Left ventricle myocardium inferior (tissue), 1 donor: ENCODE data around the gene SETMAR. TPM values are rescaled to one million over a fixed set of nuclear protein-coding genes. Genes with fewer than 3 reads are reported as not detected.

Experiments used
- DNase-seq: peaks from one replicate; pipeline ENCODE4 v3.0.0-alpha.2; 2020
- H3K27ac ChIP-seq: fragments of 200-600 bp; replicated peaks from 2 replicates; pipeline ENCODE4 v1.8.0; 2021
- H3K27me3 ChIP-seq: fragments of 200-600 bp; 2 replicates; pipeline ENCODE4 v1.8.0; 2021; ENCODE audit warnings: low read depth
- H3K36me3 ChIP-seq: fragments of 200-600 bp; 2 replicates; pipeline ENCODE4 v1.8.0; 2021
- H3K4me1 ChIP-seq: fragments of 200-600 bp; 2 replicates; pipeline ENCODE4 v1.8.0; 2021
- H3K4me3 ChIP-seq: fragments of 200-600 bp; 2 replicates; pipeline ENCODE4 v1.8.0; 2021; ENCODE audit warnings: mild to moderate bottlenecking, moderate library complexity
- H3K9me3 ChIP-seq: fragments of 200-600 bp; replicated peaks from 2 replicates; pipeline ENCODE4 v1.8.0; 2021
- intact Hi-C: fragments of 100-400 bp; cut with micrococcal nuclease; formaldehyde crosslinking; loops from one replicate; pipeline ENCODE4 v1.11.0; 2022
- long read RNA-seq: library from polyadenylated mRNA; unstranded; transcript quantifications from one replicate; pipeline ENCODE4 v2.0.0, GENCODE V29; 2021
- total RNA-seq: library from RNA; stranded (reverse); fragmentation: NEBNext Ultra II Directional; extraction: Animal tissue kit (Norgen Biotek cat#: 25700); gene quantifications from one replicate; pipeline ENCODE4 v1.2.1, GENCODE V29; 2021
- TF ChIP-seq, protein P1 (sequence below): fragments of 200-600 bp; IDR thresholded peaks from 2 replicates; pipeline ENCODE4 v1.8.0; 2021; ENCODE audit warnings: antibody characterized with exemption, mild to moderate bottlenecking, borderline replicate concordance
- donor health status: DM: no; HTN: yes; CAD: no; lungs with severe emphysema.

The SETMAR gene
- 16.6 TPM for total RNA-seq
- long read RNA-seq, partial matches to known transcripts: 1 of 13 reads
- long read RNA-seq, other reads (novel, unspliced or antisense): 8 of 13 reads

DNA sequence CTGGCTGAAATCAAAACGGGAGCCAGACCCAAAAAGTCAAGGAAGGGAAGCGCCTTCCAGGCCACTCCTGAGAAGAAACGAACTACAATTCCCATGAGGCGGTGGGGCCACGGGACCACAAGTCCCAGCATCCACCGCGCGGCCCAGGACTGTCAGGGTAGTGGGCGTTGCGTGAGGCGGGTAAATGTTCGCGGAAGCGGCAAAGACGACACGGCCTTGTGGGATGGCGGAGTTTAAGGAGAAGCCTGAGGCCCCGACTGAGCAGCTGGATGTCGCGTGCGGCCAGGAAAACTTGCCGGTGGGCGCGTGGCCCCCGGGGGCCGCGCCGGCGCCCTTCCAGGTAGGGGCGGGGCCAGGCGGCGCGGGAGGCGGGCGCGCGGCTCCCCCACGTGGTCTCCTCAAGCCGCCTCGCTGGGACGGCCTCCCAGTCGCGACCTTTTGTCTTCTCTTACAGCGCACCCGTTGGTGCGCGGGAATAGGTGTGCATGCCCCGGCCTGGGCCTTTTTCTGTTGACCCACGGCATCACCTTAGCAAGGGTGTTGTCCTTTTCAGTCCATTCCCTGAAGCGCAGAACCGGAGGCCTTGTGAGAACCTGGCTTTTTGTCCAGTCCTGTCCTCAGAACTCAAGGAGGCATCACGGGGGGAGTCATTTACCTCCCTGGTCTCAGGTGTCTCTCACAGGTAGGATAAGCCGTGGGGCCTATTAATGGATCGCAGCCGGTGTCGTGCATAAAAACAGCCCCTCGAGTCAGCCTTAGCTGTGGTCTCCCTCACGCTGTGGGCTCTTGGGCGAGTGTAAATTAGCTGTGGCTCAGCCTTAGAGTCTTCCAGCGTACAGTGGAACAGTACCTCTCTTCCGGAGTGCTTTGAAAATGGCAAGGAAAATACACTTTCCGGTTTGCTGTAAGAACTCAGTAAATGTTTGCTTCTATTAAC, at the start of gene SETMAR:
SETMAR (plus strand) TSS at position 183 of the 937 bp plus-strand sequence; CDS start at position 185, 2 bp downstream.
- no peaks in the 10 kb centered on the region for H3K36me3 ChIP-seq
- peak; percentile 92 for DNase-seq
- H3K4me1 ChIP-seq: peaks cover 57% of the 10 kb centered on the region
- intact Hi-C loops: no loop called here
- no peaks in the 10 kb centered on the region for H3K27me3 ChIP-seq
- TF ChIP-seq, protein P1, sequence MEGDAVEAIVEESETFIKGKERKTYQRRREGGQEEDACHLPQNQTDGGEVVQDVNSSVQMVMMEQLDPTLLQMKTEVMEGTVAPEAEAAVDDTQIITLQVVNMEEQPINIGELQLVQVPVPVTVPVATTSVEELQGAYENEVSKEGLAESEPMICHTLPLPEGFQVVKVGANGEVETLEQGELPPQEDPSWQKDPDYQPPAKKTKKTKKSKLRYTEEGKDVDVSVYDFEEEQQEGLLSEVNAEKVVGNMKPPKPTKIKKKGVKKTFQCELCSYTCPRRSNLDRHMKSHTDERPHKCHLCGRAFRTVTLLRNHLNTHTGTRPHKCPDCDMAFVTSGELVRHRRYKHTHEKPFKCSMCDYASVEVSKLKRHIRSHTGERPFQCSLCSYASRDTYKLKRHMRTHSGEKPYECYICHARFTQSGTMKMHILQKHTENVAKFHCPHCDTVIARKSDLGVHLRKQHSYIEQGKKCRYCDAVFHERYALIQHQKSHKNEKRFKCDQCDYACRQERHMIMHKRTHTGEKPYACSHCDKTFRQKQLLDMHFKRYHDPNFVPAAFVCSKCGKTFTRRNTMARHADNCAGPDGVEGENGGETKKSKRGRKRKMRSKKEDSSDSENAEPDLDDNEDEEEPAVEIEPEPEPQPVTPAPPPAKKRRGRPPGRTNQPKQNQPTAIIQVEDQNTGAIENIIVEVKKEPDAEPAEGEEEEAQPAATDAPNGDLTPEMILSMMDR: no peak
- peak within 1 kb of the TSS; percentile 95 for H3K27ac ChIP-seq
- peak within 1 kb of the TSS; percentile 78 for H3K4me3 ChIP-seq
- H3K9me3 ChIP-seq: no peaks in the 10 kb centered on the region

GRCh38 chr3:4261406-4261805, 41.8 kb upstream of the SETMAR start:
- H3K4me1 ChIP-seq: no peaks in the 10 kb centered on the region

GRCh38 chr3:4264040-4264439, 39.1 kb upstream of the SETMAR start:
- intact Hi-C loops: no loop called here
- Histone ChIP-seq H3K27me3 (no peaks in the 10 kb centered on the region), H3K4me1 (no peaks in the 10 kb centered on the region), H3K4me3 (no peak overlapping the region), H3K9me3 (peaks cover 13% of the 10 kb centered on the region), H3K27ac (no peak overlapping the region), H3K36me3 (no peaks in the 10 kb centered on the region)
- no peak for DNase-seq
- TF ChIP-seq, protein P1: no peak

More at GRCh38 chr3:4261406-4261805, 41.8 kb upstream of the SETMAR start:
- Histone ChIP-seq H3K9me3 (peaks cover 13% of the 10 kb centered on the region), H3K27me3 (no peaks in the 10 kb centered on the region), H3K27ac (no peak overlapping the region), H3K36me3 (no peaks in the 10 kb centered on the region), H3K4me3 (no peak overlapping the region)
- TF ChIP-seq, protein P1: no peak
- DNase-seq: no peak
- intact Hi-C loops: no loop called here

DNA sequence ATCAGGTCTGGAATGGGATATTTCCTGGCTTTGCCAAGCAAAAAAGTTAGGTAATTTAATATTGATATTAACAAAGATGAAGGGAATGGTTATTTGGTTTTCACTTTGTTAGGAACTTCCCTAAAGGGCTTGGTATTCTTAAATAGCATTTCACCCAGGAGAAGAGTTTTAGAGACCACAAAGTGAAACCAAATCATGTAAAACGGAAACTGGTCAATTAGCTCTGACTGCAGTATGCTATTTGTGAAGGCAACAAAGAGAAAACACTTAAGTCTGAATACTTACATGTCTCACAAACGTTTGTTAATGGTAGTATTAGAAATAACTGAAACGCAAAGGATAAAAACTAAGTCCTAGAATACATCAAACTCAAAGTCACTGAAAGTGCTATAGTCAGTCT, 32.4 kb upstream of the SETMAR start:
- H3K4me3 ChIP-seq: no peak overlapping the region
- H3K36me3 ChIP-seq: no peaks in the 10 kb centered on the region
- H3K4me1 ChIP-seq: no peaks in the 10 kb centered on the region
- no peak overlapping the region for H3K27ac ChIP-seq
- intact Hi-C loops: no loop called here
- H3K27me3 ChIP-seq: no peaks in the 10 kb centered on the region
- DNase-seq: no peak
- TF ChIP-seq, protein P1: no peak
- H3K9me3 ChIP-seq: no peaks in the 10 kb centered on the region

GRCh38 chr3:4271834-4272233, 31.3 kb upstream of the SETMAR start:
- no peaks in the 10 kb centered on the region for H3K9me3 ChIP-seq
- no peak overlapping the region for H3K27ac ChIP-seq
- H3K27me3 ChIP-seq: no peaks in the 10 kb centered on the region
- no peaks in the 10 kb centered on the region for H3K4me1 ChIP-seq
- DNase-seq: no peak
- TF ChIP-seq, protein P1: peak; percentile 57
- H3K4me3 ChIP-seq: no peak overlapping the region
- intact Hi-C loops: no loop called here
- H3K36me3 ChIP-seq: no peaks in the 10 kb centered on the region
